DND-41 (cell line): ENCODE results near the gene HYAL1.

Experiments
- EZH2 ChIP-seq: IDR thresholded peaks from 3 replicates; pipeline ENCODE4 v1.6.1; 2012; ENCODE audit warnings: borderline replicate concordance, low read depth, mild to moderate bottlenecking, moderate library complexity, low read length, inconsistent platforms; ENCODE audit not compliant: severe bottlenecking
- TF ChIP-seq, protein P1 (sequence below): IDR thresholded peaks from 2 replicates; pipeline ENCODE4 v1.5.1; 2012; ENCODE audit warnings: borderline replicate concordance, low read length, moderate library complexity, mild to moderate bottlenecking; ENCODE audit not compliant: poor library complexity, severe bottlenecking; ENCODE audit errors: extremely low read depth

DNA sequence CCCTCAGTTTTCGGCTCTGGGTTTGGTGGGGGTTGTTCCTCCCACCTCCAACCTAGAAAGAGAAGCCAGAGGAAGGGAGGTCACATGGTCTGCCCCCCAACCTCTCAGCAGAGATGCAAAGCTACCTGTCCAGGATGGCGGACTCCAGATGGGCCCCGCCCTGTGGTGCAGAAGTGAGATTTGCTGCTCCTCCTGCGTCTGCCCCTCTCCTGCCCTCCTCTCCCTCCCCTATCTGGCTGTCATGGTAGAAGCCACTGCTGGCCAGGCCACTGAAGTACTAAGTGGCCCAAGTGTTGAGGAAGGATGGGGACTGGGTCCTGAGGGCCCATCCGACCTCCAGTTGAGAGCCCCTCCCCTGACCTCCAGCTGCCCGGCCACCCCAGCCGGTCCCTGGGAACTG is 36.5 kb downstream of the HYAL1 start:
- TF ChIP-seq, protein P1, sequence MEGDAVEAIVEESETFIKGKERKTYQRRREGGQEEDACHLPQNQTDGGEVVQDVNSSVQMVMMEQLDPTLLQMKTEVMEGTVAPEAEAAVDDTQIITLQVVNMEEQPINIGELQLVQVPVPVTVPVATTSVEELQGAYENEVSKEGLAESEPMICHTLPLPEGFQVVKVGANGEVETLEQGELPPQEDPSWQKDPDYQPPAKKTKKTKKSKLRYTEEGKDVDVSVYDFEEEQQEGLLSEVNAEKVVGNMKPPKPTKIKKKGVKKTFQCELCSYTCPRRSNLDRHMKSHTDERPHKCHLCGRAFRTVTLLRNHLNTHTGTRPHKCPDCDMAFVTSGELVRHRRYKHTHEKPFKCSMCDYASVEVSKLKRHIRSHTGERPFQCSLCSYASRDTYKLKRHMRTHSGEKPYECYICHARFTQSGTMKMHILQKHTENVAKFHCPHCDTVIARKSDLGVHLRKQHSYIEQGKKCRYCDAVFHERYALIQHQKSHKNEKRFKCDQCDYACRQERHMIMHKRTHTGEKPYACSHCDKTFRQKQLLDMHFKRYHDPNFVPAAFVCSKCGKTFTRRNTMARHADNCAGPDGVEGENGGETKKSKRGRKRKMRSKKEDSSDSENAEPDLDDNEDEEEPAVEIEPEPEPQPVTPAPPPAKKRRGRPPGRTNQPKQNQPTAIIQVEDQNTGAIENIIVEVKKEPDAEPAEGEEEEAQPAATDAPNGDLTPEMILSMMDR, result no peak
- no peak for TF ChIP-seq EZH2
